GM12892 (cell line): ENCODE data around the gene SLC16A8. TPM values are rescaled to one million over a fixed set of nuclear protein-coding genes. Genes with fewer than 3 reads are reported as not detected.

Experiments used
- DNase-seq: peaks from one replicate; pipeline ENCODE4 v3.0.0; 2011; ENCODE audit not compliant: insufficient read length
- FAIRE-seq: peaks from 2 replicates; lab custom pipeline; 2011; peaks lifted over from hg19 to GRCh38; lab: Jason Lieb, UNC
- POLR2A ChIP-seq: IDR thresholded peaks from 2 replicates; pipeline ENCODE4 v1.6.1; 2011; ENCODE audit warnings: low read depth, low read length, control low read depth
- POLR2AphosphoS5 ChIP-seq: IDR thresholded peaks from 2 replicates; pipeline ENCODE4 v1.6.1; 2011; ENCODE audit warnings: low read depth, low read length, control low read depth
- TAF1 ChIP-seq: IDR thresholded peaks from 2 replicates; pipeline ENCODE4 v1.6.1; 2011; ENCODE audit warnings: low read depth, mild to moderate bottlenecking, control low read depth, low read length, borderline replicate concordance
- polyA plus RNA-seq: library from polyadenylated mRNA; unstranded; fragments of >200 nt; gene quantifications from one replicate; pipeline ENCODE4 v1.2.1, GENCODE V29; 2012; ENCODE audit warnings: missing spikeins, inconsistent platforms; ENCODE audit not compliant: missing spikeins

Gene SLC16A8
- polyA plus RNA-seq: not detected

GRCh38 chr22:38083931-38084631 is at the start of gene SLC16A8:
Gene SLC16A8 (minus strand): TSS chr22:38084184. CDS start chr22:38082873, 1,311 bp downstream.
- FAIRE-seq: no peak
- DNase-seq: no peak
- TF ChIP-seq TAF1 (no peak), POLR2A (no peak), POLR2AphosphoS5 (no peak)

- no peak for DNase-seq
- TF ChIP-seq POLR2AphosphoS5: no peak
- TF ChIP-seq POLR2A: no peak
- no peak for TF ChIP-seq TAF1
- no peak for FAIRE-seq
Measured at GRCh38 chr22:38133331-38133730, 49.3 kb upstream of the SLC16A8 start.

GRCh38 chr22:38132794-38133193 is 48.8 kb upstream of the SLC16A8 start:
- no peak for TF ChIP-seq TAF1
- no peak for TF ChIP-seq POLR2AphosphoS5
- no peak for TF ChIP-seq POLR2A
- no peak for DNase-seq
- FAIRE-seq: no peak

GRCh38 chr22:38132136-38132535 is 48.2 kb upstream of the SLC16A8 start:
- DNase-seq (no peak), FAIRE-seq (no peak)
- no peak for TF ChIP-seq POLR2AphosphoS5

- TF ChIP-seq POLR2AphosphoS5: no peak
- TF ChIP-seq POLR2A: no peak
- no peak for TF ChIP-seq TAF1
- DNase-seq (no peak), FAIRE-seq (no peak)
Measured at GRCh38 chr22:38131399-38131798, 47.4 kb upstream of the SLC16A8 start.

GRCh38 chr22:38129856-38130255 is 45.9 kb upstream of the SLC16A8 start:
- DNase-seq (no peak), FAIRE-seq (no peak)
- TF ChIP-seq TAF1 (no peak), POLR2AphosphoS5 (no peak)

- FAIRE-seq (no peak), DNase-seq (no peak)
- no peak for TF ChIP-seq POLR2AphosphoS5
- no peak for TF ChIP-seq TAF1
- TF ChIP-seq POLR2A: no peak
Measured at GRCh38 chr22:38129021-38129420, 45.0 kb upstream of the SLC16A8 start.

GRCh38 chr22:38127869-38128268 is 43.9 kb upstream of the SLC16A8 start:
- TF ChIP-seq POLR2A: no peak
- TF ChIP-seq TAF1: no peak
- TF ChIP-seq POLR2AphosphoS5: no peak
- FAIRE-seq (no peak), DNase-seq (no peak)

GRCh38 chr22:38126928-38127668 is 43.1 kb upstream of the SLC16A8 start:
- no peak for FAIRE-seq
- TF ChIP-seq POLR2A: no peak
- TF ChIP-seq POLR2AphosphoS5: no peak
- TF ChIP-seq TAF1: no peak
- DNase-seq: no peak

GRCh38 chr22:38125751-38126201 is 41.8 kb upstream of the SLC16A8 start:
- FAIRE-seq (no peak), DNase-seq (no peak)
- TF ChIP-seq POLR2A (no peak), POLR2AphosphoS5 (no peak), TAF1 (no peak)

GRCh38 chr22:38125038-38125610 is 41.1 kb upstream of the SLC16A8 start:
- DNase-seq (no peak), FAIRE-seq (no peak)
- no peak for TF ChIP-seq POLR2A
- TF ChIP-seq TAF1: no peak
- TF ChIP-seq POLR2AphosphoS5: no peak

- no peak for TF ChIP-seq POLR2AphosphoS5
- TF ChIP-seq POLR2A: no peak
- no peak for TF ChIP-seq TAF1
- no peak for DNase-seq
- no peak for FAIRE-seq
Measured at GRCh38 chr22:38124236-38124974, 40.4 kb upstream of the SLC16A8 start.
